Adipocyte (in vitro differentiated cells): Measurements from ENCODE around the gene GPR139.

Experiments
- DNase-seq: peaks from one replicate; pipeline ENCODE4 v3.0.0-alpha.2; 2015; ENCODE audit warnings: low read depth
- H3K27me3 ChIP-seq: replicated peaks from 2 replicates; pipeline ENCODE4 v1.7.0; 2013; ENCODE audit warnings: mild to moderate bottlenecking, low read length, moderate library complexity; ENCODE audit not compliant: control insufficient read depth, insufficient read depth
- H3K36me3 ChIP-seq: 2 replicates; pipeline ENCODE4 v1.7.0; 2013; ENCODE audit warnings: low read length, mild to moderate bottlenecking, moderate library complexity; ENCODE audit not compliant: control insufficient read depth, insufficient read depth, severe bottlenecking
- H3K4me1 ChIP-seq: 2 replicates; pipeline ENCODE4 v1.7.0; 2013; ENCODE audit warnings: mild to moderate bottlenecking, low read length, moderate library complexity; ENCODE audit not compliant: control insufficient read depth, insufficient read depth
- H3K4me3 ChIP-seq: 2 replicates; pipeline ENCODE4 v1.7.0; 2013; ENCODE audit warnings: mild to moderate bottlenecking, low read length, moderate library complexity
- H3K9ac ChIP-seq: 2 replicates; pipeline ENCODE4 v1.7.0; 2013; ENCODE audit warnings: mild to moderate bottlenecking, low read length, moderate library complexity
- H3K9me3 ChIP-seq: 2 replicates; pipeline ENCODE4 v1.7.0; 2013; ENCODE audit warnings: mild to moderate bottlenecking, low read length, moderate library complexity; ENCODE audit not compliant: control insufficient read depth

GPR139 gene

DNA sequence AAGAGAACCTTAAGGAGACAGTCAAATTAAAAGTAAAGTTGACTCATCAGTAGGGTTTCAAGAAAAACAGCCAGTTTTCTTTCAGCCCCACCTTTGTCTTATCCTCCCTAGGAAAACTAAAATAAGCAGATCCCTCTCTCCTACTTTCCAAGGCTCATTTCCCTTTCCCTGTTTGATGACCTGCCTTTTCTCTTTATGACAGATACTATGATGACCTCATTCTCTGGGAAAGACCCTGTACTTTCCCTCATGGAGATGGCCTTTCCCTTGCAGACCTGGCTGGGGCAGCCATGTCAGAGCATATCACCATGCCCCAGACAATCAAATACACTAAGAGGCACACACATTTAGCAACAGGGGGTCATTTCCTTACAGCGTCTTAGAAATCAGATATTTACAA is 53.6 kb downstream of the GPR139 start:
- no peak for DNase-seq
- Histone ChIP-seq H3K9me3 (no peaks in the 10 kb centered on the region), H3K4me1 (no peaks in the 10 kb centered on the region), H3K4me3 (no peak overlapping the region), H3K36me3 (no peaks in the 10 kb centered on the region), H3K9ac (no peak overlapping the region), H3K27me3 (no peaks in the 10 kb centered on the region)

DNA sequence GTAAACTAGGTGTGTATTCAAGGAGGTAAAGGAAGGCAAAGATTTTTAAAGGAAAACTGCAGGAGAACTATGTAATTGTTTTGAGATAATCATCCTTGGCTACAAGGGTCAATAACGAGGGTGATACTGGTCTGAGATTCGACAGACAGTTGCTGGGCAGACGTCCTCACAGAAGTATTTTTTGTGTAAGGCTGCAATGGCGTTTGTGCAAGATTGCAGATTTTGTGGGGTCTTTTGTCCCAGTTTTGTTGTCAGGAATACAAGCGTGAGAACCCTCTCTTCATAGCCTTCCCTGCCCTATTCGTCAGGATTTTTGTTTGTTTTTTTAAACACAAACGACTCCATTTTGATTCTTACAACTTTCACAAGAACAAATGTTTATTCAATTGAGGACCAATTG is 57.5 kb downstream of the GPR139 start:
- no peak overlapping the region for H3K9ac ChIP-seq
- H3K27me3 ChIP-seq, result peaks cover 6% of the 10 kb centered on the region
- H3K4me3 ChIP-seq, result no peak overlapping the region
- H3K4me1 ChIP-seq, result no peaks in the 10 kb centered on the region
- H3K9me3 ChIP-seq, result no peaks in the 10 kb centered on the region
- no peak for DNase-seq
- H3K36me3 ChIP-seq, result no peaks in the 10 kb centered on the region

DNA sequence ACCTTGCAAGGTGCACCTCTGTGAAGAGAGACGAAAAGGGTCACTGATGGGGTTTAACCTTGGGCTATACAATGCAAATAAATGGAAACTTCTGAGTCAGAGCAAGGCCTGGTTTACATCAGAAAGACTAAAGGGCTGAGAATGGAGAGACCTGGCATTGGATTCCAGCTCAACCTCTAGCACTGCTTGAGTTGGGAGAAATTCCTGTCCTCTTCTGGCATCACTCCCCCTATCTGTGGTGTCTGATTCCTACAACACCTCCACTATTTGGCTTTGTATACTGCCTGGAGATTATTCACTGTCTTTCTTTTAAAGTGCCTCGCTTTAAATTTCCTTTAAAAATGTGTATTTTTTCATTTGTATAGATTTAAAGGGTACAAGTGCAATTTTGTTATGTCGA is 68.8 kb downstream of the GPR139 start:
- Histone ChIP-seq H3K4me1 (no peaks in the 10 kb centered on the region), H3K36me3 (no peaks in the 10 kb centered on the region), H3K4me3 (no peak overlapping the region), H3K27me3 (no peaks in the 10 kb centered on the region), H3K9me3 (peaks cover 6% of the 10 kb centered on the region), H3K9ac (no peak overlapping the region)
- DNase-seq, result no peak

DNA sequence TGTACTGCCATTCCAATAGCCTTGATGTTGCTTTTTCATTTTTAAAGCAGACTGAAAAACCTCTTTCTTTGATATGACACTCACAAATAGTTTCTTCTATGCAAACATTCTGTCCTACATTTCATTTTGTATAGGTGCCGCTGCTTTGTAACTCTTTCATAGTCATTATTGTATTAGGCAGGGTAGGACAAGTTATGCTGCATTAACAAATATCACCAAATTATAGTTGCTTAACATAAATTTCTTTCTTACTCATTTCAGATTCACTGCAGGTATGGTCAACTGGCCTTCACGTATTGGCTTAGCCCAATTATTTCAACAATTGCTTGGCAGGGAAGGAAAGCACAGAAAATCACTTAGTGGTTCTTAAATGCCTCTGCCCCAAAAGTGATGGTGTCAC is 70.8 kb downstream of the GPR139 start:
- DNase-seq, result no peak
- H3K36me3 ChIP-seq, result no peaks in the 10 kb centered on the region
- no peak overlapping the region for H3K9ac ChIP-seq
- H3K4me3 ChIP-seq, result no peak overlapping the region
- H3K4me1 ChIP-seq, result no peaks in the 10 kb centered on the region
- no peaks in the 10 kb centered on the region for H3K27me3 ChIP-seq
- peaks cover 6% of the 10 kb centered on the region for H3K9me3 ChIP-seq

DNA sequence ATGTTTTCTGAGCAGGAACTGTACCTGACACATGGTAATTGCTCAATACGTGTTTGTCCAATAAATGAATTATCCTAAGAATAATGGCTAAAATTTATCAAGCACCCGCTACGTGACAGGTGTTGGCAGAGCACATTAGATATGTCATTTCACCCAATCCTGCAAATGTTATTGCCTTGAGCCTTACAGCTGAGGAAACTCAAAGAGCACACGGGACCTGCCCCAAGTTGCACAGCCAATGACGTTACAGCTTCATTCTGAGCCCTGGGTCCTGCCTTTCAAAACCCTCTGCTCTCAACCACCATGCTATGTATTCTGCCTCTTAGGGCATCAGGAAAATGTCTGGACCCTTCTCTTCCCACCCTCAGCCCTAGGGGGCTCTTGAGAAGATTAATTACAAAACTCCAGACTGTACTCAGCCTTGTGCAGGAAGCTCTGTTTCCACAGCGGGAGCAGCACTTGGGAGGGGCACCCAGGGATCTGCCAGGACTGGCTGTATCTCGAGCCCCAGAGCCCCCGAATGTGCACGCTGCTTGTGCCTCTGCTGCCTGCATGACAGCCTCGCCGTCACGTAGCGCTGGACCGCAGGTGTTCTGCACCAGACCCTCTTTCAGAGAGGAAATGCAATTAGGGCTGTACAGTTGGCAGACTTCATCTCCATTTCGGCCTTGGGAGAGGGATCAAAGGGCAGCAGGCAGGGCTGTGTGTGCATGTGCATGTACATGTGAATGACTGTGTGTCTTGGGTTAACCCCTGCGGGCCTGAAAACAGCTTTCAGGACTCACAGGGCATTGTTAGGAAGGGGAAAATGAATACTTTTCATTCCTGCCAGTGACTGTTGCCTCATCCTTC is 71.6 kb downstream of the GPR139 start:
- H3K9ac ChIP-seq, result no peak overlapping the region
- DNase-seq, result no peak
- no peaks in the 10 kb centered on the region for H3K4me1 ChIP-seq
- H3K4me3 ChIP-seq, result no peak overlapping the region
- H3K36me3 ChIP-seq, result no peaks in the 10 kb centered on the region
- peaks cover 6% of the 10 kb centered on the region for H3K9me3 ChIP-seq
- H3K27me3 ChIP-seq, result no peaks in the 10 kb centered on the region

DNA sequence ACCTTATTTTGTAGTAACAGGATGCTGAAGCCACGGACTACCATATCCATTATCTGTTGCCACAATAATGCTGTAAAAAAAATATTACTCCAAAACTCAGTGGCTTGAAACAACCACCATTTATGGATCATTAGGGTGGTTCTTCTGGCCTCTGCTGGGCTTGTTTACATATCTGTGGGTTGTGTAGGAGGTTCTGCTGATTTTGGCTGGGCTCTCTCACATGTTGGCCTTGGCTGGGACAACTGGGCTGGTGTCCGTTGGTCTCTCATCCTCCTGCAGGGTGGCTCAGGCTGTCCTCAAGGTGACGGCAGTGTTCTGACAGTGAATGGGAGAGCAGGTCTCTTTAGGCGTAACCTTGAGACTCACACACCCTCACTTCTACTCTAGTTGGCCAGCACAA is 76.0 kb downstream of the GPR139 start:
- peaks cover under 1% of the 10 kb centered on the region for H3K9me3 ChIP-seq
- H3K36me3 ChIP-seq, result no peaks in the 10 kb centered on the region
- H3K27me3 ChIP-seq, result peaks cover 6% of the 10 kb centered on the region
- no peak for DNase-seq
- H3K4me1 ChIP-seq, result no peaks in the 10 kb centered on the region
- H3K9ac ChIP-seq, result no peak overlapping the region
- H3K4me3 ChIP-seq, result no peak overlapping the region

DNA sequence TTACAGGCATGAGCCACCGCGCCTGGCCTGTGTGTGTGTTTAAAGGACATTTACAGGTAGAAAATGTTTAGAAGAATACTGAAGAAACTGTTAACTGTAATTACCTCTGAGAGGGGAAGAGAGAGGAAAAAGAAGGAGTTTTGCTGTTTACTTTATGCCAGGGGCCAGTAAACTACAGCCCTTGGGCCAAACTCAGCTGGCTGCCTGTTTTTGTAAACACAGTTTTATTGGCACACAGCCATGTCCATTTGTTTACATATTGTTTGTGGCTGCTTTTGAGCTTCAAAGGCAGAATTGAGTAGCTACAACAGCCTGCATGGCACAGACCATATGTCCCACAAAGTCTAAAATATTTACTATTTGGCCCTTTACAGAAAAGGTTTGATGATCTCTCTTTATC is 76.4 kb downstream of the GPR139 start:
- Histone ChIP-seq H3K9me3 (no peaks in the 10 kb centered on the region), H3K36me3 (no peaks in the 10 kb centered on the region), H3K9ac (no peak overlapping the region), H3K4me1 (no peaks in the 10 kb centered on the region), H3K4me3 (no peak overlapping the region), H3K27me3 (peaks cover 6% of the 10 kb centered on the region)
- DNase-seq, result no peak

DNA sequence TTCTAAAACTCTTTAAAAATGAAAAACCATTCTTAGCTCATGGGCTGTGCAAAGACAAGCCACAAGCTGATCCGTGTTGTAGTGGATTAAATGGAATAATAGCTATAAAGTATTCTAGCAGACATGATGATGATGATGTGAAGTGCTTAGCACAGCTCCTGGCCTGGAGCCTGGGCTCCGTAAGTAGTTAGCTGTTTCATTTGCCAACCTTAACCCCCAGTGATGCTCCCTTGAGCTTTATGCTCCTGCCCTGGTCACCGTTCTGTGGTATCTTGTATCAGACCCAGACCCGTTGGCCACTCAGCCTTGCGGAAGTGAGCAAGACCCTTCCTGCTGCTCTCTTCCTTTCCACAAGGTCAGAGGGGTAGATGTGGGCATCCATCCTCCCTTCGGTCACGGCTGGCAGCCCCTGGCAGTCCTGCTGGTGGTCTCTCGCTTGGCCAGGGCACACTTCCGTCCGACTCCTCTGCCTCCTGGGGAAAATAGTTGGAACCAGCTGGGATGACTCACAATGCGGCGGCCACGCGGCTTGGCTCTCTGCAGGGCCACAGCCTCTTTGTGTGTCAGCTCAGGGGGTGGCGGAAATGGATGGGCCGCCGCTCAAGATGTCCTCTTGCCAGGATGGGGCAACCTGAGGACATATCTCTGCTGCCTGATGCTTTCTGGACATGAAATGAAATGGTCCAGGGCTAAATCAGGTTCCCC is 79.1 kb downstream of the GPR139 start:
- Histone ChIP-seq H3K9ac (no peak overlapping the region), H3K9me3 (no peaks in the 10 kb centered on the region), H3K27me3 (peaks cover 17% of the 10 kb centered on the region), H3K4me3 (no peak overlapping the region), H3K4me1 (no peaks in the 10 kb centered on the region), H3K36me3 (no peaks in the 10 kb centered on the region)
- no peak for DNase-seq

DNA sequence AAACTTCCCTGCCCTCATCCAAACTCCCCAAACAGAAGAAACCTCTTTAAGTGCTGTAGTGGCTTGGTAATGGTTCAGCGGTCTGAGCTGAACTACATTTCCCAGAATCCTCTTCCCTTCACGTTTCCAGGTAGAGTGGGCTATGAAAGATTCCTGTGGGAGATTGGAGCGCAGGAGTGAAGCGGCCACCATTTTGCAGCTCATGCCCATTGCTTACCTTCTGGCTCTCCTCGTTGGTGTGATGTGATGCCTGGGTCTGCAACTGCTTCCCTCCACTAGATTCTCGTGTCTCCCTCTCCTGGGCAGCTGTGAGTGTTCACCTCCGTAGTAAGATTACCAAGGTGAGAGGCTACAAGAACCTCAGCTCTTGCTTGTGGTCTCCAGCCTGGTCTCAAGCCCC is 82.1 kb downstream of the GPR139 start:
- Histone ChIP-seq H3K9me3 (no peaks in the 10 kb centered on the region), H3K4me1 (no peaks in the 10 kb centered on the region), H3K27me3 (peaks cover 17% of the 10 kb centered on the region), H3K4me3 (no peak overlapping the region), H3K9ac (no peak overlapping the region), H3K36me3 (no peaks in the 10 kb centered on the region)
- no peak for DNase-seq

DNA sequence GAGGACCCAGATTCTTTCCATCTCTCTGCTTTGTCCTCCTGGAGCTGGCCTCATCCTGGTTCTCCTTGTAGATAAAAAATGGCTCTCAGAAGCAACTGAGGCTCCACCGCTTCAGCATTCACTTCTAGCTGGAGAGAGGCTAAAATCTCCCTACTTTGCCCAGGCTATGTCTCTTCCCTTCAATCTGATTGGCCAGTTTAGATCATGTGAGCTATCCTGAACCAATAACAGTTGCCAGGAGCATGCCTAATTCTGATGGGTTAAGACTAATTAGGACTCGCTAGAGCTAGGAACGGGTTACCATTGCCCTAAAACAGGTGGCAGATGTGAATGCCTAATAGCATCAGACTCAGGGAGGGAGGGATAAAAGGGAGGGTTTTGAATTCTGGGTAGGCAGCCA is 89.6 kb downstream of the GPR139 start:
- H3K4me1 ChIP-seq, result no peaks in the 10 kb centered on the region
- H3K36me3 ChIP-seq, result no peaks in the 10 kb centered on the region
- no peak for DNase-seq
- H3K4me3 ChIP-seq, result no peak overlapping the region
- H3K9me3 ChIP-seq, result no peaks in the 10 kb centered on the region
- H3K9ac ChIP-seq, result no peak overlapping the region
- peaks cover 2% of the 10 kb centered on the region for H3K27me3 ChIP-seq
